ENCODE measurements around the gene CCDC40. TPM values are rescaled to one million over a fixed set of nuclear protein-coding genes. Genes with fewer than 3 reads are reported as not detected.

The CCDC40 gene
- total and polyA plus RNA-seq, 10 of the 15 experiments (the other 5 are each of a cell fraction or from before 2014, with no cell fraction given), result 0.06 to 0.10 TPM; not detected in 8

DNA sequence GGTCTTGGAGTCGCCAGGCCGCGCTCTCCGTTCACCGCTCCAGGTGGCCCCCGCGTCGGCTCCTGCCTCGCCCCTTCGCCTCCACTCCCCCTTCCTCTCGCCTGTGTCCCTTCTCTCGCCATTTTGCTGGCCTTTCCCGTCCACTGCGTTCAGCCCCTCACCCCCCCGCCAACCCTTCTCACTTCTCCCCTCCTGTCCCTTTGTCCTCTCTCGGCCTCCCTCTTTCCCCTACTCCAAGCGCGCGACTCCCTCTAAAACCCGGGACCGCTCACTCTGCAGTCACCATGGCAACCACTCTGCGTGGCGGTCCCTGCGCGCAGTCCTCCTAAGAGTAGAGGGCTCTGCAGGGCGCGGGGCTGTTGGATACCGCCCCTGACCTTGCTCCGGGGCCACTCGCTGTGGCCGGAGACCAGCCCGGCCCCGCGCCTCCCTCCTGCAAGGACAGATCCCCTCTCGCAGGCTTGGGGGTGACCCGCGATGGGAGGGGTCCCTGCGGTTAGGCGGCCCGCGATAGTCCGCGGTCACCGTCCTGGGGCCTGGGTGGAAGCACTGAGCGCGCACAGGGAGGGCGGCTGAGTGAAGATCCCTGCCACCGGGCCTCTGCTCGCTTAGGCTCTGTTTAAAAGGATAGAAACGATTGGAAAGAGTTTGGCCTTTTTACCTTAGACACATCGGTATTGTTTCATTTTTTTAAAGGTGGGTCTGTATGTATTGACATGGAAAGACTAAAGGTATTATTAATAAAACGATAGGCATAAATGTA, 454 bp downstream of the CCDC40 start (continued):
- TF ChIP-seq, protein P1, sequence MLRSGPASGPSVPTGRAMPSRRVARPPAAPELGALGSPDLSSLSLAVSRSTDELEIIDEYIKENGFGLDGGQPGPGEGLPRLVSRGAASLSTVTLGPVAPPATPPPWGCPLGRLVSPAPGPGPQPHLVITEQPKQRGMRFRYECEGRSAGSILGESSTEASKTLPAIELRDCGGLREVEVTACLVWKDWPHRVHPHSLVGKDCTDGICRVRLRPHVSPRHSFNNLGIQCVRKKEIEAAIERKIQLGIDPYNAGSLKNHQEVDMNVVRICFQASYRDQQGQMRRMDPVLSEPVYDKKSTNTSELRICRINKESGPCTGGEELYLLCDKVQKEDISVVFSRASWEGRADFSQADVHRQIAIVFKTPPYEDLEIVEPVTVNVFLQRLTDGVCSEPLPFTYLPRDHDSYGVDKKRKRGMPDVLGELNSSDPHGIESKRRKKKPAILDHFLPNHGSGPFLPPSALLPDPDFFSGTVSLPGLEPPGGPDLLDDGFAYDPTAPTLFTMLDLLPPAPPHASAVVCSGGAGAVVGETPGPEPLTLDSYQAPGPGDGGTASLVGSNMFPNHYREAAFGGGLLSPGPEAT (IDR thresholded peaks at IDR 0.05; ENCODE audit: low read depth), result no peak

DNA sequence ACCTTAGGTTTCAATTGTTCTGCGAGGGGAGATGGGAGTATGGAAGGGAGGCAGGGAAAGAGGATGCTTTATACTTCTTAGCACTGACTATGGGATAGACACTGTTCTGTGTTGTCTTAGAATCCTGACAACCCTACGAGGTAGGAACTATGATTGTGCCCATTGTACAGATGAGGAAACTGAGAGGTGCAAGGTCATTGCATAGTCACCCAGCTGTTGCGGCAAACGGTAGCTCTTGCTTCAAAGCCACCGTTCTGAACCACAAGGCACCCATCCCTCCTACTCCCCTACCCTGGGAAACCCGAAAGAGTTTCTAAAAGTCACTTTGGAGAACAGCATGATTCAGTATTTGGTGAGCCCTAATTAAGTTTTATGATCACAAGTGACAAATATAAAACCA, 7.5 kb downstream of the CCDC40 start:
- ChIA-PET RAD21 (ENCODE audit: unreplicated experiment) (no interaction called here), SMC1A (ENCODE audit: uncharacterized antibody, unreplicated experiment) (no interaction called here), POLR2A (no interaction called here), CTCF (no interaction called here)
- no peaks in the 10 kb centered on the region for H3K9me3 ChIP-seq (replicated peaks; ENCODE audit: control insufficient read depth, insufficient read depth, low read length)
- in situ Hi-C loops (cut with MboI), result no loop called here
- FAIRE-seq, result no peak
- H3K36me3 ChIP-seq (ENCODE audit: control insufficient read depth in 2 of 2, insufficient read depth in 2 of 2, low read length in 1 of 2), result no peaks in the 10 kb centered on the region
- intact Hi-C loops (cut with micrococcal nuclease; ENCODE audit: unreplicated experiment), result no loop called here
- H4K20me1 ChIP-seq (ENCODE audit: control insufficient read depth, insufficient read depth), result no peaks in the 10 kb centered on the region
- no peaks in the 10 kb centered on the region for H3K79me2 ChIP-seq (ENCODE audit: control insufficient read depth, insufficient read depth, low read length)
- no peak overlapping the region for H3K27ac ChIP-seq (ENCODE audit: control insufficient read depth, insufficient read depth)
- no peaks in the 10 kb centered on the region for H3K27me3 ChIP-seq (replicated peaks in 1 of 2; ENCODE audit: control insufficient read depth in 2 of 2, insufficient read depth in 2 of 2, low read length in 1 of 2)
- no peak overlapping the region for H2AFZ ChIP-seq (ENCODE audit: control insufficient read depth, low read depth, low read length)
- 26% methylated on average over 6 of the region's 6 CpGs for WGBS (ENCODE audit: insufficient coverage, insufficient replicate concordance, low lambda C conversion rate, missing lambda C conversion rate)
- no TSS peak for BruUV-seq (replicated peaks)
- TF ChIP-seq SMARCA5 (IDR thresholded peaks at IDR 0.05), result no peak
- no peak for TF ChIP-seq IRF4 (IDR thresholded peaks at IDR 0.05; ENCODE audit: low read depth, low read length)
- TF ChIP-seq, protein P2, sequence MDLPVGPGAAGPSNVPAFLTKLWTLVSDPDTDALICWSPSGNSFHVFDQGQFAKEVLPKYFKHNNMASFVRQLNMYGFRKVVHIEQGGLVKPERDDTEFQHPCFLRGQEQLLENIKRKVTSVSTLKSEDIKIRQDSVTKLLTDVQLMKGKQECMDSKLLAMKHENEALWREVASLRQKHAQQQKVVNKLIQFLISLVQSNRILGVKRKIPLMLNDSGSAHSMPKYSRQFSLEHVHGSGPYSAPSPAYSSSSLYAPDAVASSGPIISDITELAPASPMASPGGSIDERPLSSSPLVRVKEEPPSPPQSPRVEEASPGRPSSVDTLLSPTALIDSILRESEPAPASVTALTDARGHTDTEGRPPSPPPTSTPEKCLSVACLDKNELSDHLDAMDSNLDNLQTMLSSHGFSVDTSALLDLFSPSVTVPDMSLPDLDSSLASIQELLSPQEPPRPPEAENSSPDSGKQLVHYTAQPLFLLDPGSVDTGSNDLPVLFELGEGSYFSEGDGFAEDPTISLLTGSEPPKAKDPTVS (IDR thresholded peaks at IDR 0.05; ENCODE audit: low read depth, low read length), result no peak
- no peak for ATAC-seq
- DNase-seq (ENCODE audit: low read depth, low spot score), result no peak
- H3K4me3 ChIP-seq, result no peak overlapping the region
- no peak overlapping the region for H3K4me2 ChIP-seq (ENCODE audit: control insufficient read depth, insufficient read depth)
- H3K4me1 ChIP-seq (ENCODE audit: control insufficient read depth, insufficient read depth, low read length), result no peaks in the 10 kb centered on the region
- H3K9ac ChIP-seq (ENCODE audit: control insufficient read depth, insufficient read depth, low read length), result no peak overlapping the region
